Fibroblast of lung (primary cell): ENCODE measurements around the gene TPM4.
"Not testable (repeated sequence)": the region's sequence is repeated elsewhere in the genome, so short reads cannot be mapped to it uniquely, and the experiment has no call there.

Experiments used
- CTCF ChIP-seq, 2 donors: IDR thresholded peaks in 1 of 2; conservative IDR thresholded peaks in 1 of 2; 1 replicate in 1 of 2; 2 replicates in 1 of 2; pipeline ENCODE4 v1.5.1; 2011 to 2012; ENCODE audit warnings: low read length in 2 of 2, control low read depth in 1 of 2, inconsistent platforms in 1 of 2, low read depth in 1 of 2, mild to moderate bottlenecking in 1 of 2
- EZH2 ChIP-seq: IDR thresholded peaks from 2 replicates; pipeline ENCODE4 v1.5.1; 2012; ENCODE audit warnings: low read length, control low read depth, mild to moderate bottlenecking; ENCODE audit errors: missing control alignments

GRCh38 chr19:16099314-16099965 is 23.1 kb downstream of the TPM4 start:
- TF ChIP-seq EZH2; CTCF (conservative IDR thresholded peaks at IDR 0.05 in 1 of 2, IDR thresholded peaks at IDR 0.05 in 1 of 2; ENCODE audit: low read depth in 1 of 2, low read length in 2 of 2): not testable (repeated sequence)
